ENCODE results near the gene GEMIN7. TPM values are rescaled to one million over a fixed set of nuclear protein-coding genes. Genes with fewer than 3 reads are reported as not detected.

GEMIN7 gene
- total RNA-seq, 1 donor from 2014 or later, result 16.1 TPM

DNA sequence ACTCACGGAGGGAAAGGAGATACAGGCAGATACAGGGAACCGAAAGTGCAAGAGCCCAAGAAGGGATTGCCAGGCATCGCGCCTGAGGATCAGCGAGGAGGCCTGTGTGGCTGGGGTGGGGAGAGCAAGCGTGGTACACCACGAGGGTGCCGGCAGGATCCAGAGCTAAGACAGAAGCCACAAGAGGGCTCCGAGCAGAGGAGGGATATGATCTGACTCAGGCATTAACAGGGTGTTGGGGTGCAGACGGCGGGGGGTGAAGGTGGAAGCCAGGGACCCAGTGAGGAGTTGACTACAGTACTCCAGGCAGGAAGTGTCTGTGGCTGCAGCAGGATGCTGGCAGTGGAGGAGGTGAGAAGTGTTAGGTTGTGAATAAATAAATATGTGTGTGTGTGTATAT lies 8.5 kb downstream of the GEMIN7 start:
- TF ChIP-seq, protein P1, sequence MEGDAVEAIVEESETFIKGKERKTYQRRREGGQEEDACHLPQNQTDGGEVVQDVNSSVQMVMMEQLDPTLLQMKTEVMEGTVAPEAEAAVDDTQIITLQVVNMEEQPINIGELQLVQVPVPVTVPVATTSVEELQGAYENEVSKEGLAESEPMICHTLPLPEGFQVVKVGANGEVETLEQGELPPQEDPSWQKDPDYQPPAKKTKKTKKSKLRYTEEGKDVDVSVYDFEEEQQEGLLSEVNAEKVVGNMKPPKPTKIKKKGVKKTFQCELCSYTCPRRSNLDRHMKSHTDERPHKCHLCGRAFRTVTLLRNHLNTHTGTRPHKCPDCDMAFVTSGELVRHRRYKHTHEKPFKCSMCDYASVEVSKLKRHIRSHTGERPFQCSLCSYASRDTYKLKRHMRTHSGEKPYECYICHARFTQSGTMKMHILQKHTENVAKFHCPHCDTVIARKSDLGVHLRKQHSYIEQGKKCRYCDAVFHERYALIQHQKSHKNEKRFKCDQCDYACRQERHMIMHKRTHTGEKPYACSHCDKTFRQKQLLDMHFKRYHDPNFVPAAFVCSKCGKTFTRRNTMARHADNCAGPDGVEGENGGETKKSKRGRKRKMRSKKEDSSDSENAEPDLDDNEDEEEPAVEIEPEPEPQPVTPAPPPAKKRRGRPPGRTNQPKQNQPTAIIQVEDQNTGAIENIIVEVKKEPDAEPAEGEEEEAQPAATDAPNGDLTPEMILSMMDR (IDR thresholded peaks at IDR 0.05), result no peak
- intact Hi-C loops (cut with DNase I), result no loop called here
- Histone ChIP-seq H3K9me3 (no peaks in the 10 kb centered on the region), H3K27ac (no peak overlapping the region), H3K4me1 (peaks cover 7% of the 10 kb centered on the region), H3K4me3 (no peak overlapping the region), H3K27me3 (ENCODE audit: low read depth) (no peaks in the 10 kb centered on the region), H3K36me3 (peaks cover 34% of the 10 kb centered on the region)
- DNase-seq (no peak), ATAC-seq (no peak)

DNA sequence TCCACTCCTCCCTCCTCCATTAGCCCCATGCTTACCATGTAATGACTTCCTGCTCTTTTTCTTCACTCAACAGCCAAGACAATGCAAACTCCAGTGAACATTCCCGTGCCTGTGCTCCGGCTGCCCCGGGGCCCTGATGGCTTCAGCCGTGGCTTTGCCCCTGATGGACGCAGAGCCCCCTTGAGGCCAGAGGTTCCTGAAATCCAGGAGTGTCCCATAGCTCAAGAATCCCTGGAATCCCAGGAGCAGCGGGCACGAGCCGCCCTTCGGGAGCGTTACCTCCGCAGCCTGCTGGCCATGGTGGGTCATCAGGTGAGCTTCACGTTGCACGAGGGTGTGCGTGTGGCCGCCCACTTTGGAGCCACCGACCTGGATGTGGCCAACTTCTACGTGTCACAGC lies 11.0 kb downstream of the GEMIN7 start:
- Histone ChIP-seq H3K27ac (no peak overlapping the region), H3K4me1 (peaks cover 22% of the 10 kb centered on the region), H3K9me3 (no peaks in the 10 kb centered on the region), H3K4me3 (no peak overlapping the region), H3K27me3 (ENCODE audit: low read depth) (no peaks in the 10 kb centered on the region), H3K36me3 (peaks cover 20% of the 10 kb centered on the region)
- TF ChIP-seq, protein P1 (IDR thresholded peaks at IDR 0.05), result no peak
- intact Hi-C loops (cut with DNase I), result no loop called here
- no peak for ATAC-seq
- DNase-seq, result no peak

DNA sequence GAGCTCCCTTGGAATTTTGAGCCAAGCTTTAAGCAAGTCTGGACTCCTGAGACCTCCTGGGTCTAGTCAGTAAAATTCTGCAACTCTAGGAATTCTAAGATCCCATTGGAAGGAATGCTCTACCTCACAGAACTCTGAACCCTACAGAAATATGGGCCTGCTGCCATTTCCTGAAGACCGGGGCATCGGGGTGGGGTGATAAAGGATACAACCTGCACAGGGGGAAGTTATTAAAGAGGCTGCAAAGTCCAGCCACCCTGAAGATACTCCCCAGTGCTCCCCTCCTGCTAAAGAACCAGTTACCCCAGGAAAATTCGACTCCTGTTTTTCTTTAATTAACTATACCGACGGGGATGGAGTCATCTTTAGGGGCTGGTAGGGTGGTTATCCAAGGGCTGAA lies 11.5 kb downstream of the GEMIN7 start:
- intact Hi-C loops (cut with DNase I), result no loop called here
- no peaks in the 10 kb centered on the region for H3K27me3 ChIP-seq (ENCODE audit: low read depth)
- H3K4me1 ChIP-seq, result peaks cover 28% of the 10 kb centered on the region
- ATAC-seq (no peak), DNase-seq (no peak)
- TF ChIP-seq, protein P1 (IDR thresholded peaks at IDR 0.05), result no peak
- H3K27ac ChIP-seq, result no peak overlapping the region
- peak overlapping the region; percentile 97 for H3K4me3 ChIP-seq
- peaks cover 16% of the 10 kb centered on the region for H3K36me3 ChIP-seq
- no peaks in the 10 kb centered on the region for H3K9me3 ChIP-seq

DNA sequence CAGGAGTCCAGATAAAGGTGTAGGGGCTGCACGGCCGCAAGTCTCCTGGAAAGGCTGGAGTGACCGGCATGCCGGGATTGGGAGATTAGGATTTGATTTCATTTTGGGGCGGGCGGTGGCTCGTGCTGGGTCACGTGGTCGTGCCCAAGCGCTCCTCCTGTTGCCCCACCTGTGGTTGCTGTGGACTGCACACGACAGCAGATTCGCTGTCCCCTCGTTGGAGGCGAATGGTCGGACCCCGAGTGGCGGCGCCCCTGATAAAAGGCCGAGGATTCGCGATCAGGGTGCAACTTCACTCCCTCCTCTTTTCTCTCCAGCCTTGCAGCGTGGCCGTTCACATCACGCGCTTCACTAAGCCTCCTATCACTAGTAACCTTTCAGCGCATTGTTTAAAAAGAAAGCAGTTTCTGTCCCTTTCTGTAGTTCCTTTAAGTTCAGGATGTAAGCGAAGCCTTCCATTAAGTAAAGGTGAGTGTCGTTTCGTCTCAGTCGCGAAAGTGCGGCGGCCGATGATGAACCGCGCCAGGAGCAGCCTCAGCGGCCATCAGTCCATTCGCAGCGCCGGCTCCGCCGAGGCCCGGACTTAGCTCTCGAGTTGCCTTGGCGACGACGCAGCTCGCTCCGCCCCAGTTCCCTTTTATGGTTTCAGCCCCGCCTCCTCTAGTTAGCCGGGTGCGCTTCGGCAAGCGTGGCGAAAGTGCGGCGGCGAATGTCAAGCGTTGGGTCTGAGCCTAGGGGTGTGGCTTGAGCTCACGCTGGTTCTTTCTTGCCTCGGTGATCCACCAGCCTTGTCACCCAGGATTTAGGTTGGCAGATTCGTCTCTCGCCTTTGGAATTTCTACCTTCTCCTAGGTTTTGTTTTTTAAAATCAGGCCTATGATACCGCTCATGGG lies 12.2 kb downstream of the GEMIN7 start:
- ATAC-seq, result peak; percentile 95 to 96
- intact Hi-C loops (cut with DNase I), result no loop called here
- peaks cover 35% of the 10 kb centered on the region for H3K4me1 ChIP-seq

DNA sequence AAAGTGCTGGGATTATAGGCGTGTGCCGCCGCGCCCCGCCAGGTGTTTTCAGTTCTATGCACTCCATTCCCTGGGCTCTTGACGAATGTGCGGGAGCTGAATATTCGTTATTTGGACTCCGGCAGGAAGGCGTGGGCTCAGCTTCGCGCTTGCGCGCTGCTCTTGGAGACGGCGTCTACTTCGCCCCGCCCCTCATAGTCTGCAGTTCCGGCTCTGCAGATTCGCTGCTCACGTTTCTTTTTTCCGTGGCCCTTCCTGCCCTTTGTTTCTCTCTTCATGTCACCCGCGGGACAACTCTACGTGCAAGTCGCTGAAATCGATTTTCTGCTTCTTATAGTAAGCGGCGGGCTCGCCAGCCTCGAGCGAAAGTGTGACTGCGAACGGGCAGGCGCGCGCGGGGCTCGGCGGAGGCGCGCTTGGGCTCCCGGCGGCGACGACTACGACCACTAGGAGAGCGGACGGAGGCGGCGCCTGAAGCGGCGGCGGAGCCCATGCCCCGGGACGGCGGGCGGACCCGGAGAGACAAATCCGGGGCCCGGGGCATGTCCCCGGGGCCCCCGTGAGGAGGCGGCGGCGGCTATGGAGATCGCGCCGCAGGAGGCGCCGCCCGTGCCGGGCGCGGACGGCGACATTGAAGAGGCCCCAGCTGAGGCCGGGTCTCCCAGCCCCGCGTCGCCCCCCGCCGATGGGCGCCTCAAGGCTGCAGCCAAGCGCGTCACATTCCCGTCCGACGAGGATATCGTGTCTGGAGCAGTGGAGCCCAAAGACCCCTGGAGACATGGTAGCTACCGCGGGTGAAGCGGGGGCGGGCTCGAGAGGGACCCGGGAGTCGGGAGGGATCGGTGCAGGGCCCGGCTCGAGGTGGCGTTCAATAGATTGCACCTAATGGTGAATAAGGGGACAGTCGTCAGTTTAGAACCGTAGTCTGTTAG lies 14.0 kb downstream of the GEMIN7 start, which contains the start of gene PPP1R37:
TSS of gene PPP1R37 (plus strand) at position 433 of the 932 bp plus-strand sequence. CDS start at position 580, 147 bp downstream.
- TF ChIP-seq, protein P1 (IDR thresholded peaks at IDR 0.05), result peak; percentile 38
- Histone ChIP-seq H3K4me3 (peak within 1 kb of the TSS; percentile 97), H3K9me3 (no peaks in the 10 kb centered on the region), H3K4me1 (peaks cover 47% of the 10 kb centered on the region), H3K27me3 (ENCODE audit: low read depth) (no peaks in the 10 kb centered on the region), H3K27ac (peak within 1 kb of the TSS; percentile 93), H3K36me3 (peaks cover 14% of the 10 kb centered on the region)
- intact Hi-C loops (cut with DNase I), result no loop called here
- DNase-seq, result peak; percentile 98
- ATAC-seq, result peak; percentile 95

More for the DNA sequence above, 12.2 kb downstream of the GEMIN7 start:
- Histone ChIP-seq H3K4me3 (peak overlapping the region; percentile 97), H3K27ac (peak overlapping the region; percentile 93), H3K27me3 (ENCODE audit: low read depth) (no peaks in the 10 kb centered on the region), H3K36me3 (peaks cover 16% of the 10 kb centered on the region), H3K9me3 (no peaks in the 10 kb centered on the region)
- DNase-seq, result peak; percentile 99
- TF ChIP-seq, protein P1 (IDR thresholded peaks at IDR 0.05), result no peak

Data from lower lobe of right lung (tissue), 2 donors.